Suprapubic skin (tissue), 4 donors: ENCODE results near the gene NMS. TPM values are rescaled to one million over a fixed set of nuclear protein-coding genes. Genes with fewer than 3 reads are reported as not detected.

Experiments
- total RNA-seq, 4 donors: library from RNA; depleted of rRNA; stranded (reverse); fragments of >200 nt; gene quantifications; one replicate each; pipeline ENCODE4 v1.1.0, GENCODE V29; 2016

NMS gene
- total RNA-seq, 4 donors from 2014 or later, result not detected

Other genes with a start within 250 kb of the NMS start
- 1 to 10 TPM; 1.3 to 2.5 (median 2.0) TPM for gene LONRF2, start 148.0 kb upstream of the NMS start, total RNA-seq
- 1 to 10 TPM in 3 of 4 donors, under 1 TPM in 1; 0.91 to 3.6 (median 2.6) TPM for gene CHST10, start 52.8 kb upstream of the NMS start, total RNA-seq
- gene PDCL3, start 92.5 kb downstream of the NMS start, total RNA-seq, result 10 to 100 TPM; 20.8 to 22.9 (median 21.7) TPM